ENCODE measurements around the gene THAP4.
A peak's percentile ranks its signal among the peaks of the same experiment; 100 is the strongest.

THAP4 gene

DNA sequence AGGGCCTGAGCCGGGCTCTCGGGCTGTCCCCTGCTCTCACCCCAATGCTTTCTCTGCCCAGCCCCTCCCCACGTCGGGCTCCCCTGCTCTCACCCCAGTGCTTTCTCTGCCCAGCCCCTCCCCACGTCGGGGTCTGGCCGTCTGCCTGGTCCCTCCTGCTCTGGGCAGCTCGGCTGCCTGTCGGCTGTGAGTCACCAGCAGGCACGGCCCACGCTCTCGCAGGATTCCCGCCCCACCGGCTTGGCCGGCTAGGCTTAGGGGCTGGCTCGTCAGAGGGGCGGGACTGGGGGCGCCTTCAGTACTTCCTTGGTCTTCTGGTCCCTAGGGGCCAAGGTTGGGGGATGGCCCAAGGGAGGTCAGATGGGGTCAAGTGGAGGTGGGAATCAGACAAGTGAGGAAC is 75.1 kb downstream of the THAP4 start:
- DNase-seq, result no peak

DNA sequence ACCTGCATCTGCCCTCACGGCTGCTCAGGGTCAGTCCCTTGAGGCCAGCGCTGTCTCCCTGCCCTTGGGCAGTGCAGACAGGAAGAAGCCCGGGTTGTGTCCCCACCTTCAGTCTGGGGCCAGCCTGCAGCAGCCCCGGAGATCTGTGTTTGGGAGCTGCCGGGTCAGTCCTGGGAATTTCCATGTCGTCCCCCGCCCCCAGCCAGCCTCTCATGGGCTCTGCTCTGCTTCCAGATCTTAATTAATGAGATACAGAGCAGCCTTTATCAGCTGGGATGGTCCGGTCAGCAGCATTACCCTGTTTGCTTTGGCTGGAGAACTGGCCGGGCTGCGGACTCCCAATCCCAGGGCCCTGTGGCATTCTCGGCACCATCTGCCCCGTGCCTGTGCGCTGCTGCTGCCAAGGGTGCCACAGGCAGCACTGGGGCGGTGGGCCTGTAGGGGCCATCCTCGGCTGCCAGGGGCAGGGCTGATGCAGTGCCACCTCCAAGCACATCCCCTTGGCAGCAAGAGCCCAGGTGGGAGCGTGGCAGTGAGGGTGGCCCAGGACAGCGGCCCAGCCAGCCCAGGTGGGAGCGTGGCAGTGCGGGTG is 76.0 kb downstream of the THAP4 start:
- DNase-seq, result no peak

DNA sequence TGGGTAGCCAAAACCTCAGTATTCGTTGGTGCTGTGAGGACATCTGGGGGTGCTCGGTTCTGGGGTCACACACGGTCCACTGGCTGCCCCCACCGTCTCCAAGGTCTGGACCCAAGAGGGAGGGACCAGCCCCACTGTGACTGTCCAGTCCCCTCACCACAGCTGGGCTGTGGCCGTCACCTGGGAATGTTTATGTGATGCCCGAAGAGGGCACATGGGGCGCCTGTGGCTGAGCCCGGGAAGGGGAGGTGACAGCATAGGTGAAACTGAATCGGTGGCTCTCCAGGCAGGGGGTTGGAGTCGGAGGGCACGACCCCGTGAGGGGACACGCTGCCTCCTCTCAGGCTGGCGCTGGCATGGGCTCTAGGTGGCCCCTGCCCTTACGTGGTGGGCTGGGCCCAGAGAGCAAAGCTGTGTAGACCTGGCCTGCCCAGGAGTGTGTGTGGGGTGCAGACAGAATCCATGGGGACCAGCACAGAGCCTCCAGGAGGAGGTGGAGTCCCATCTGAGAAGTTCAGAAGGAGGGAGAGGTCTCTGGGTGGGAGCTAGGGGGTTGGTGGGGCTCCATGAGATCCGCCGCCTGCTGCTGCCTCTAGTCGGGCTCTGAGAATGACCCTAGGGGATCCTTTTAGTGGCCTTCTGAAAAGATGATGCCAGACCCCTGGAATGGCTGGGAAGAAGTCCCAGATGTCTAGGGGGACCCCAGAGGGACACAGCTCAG is 76.6 kb downstream of the THAP4 start:
- DNase-seq, result no peak

DNA sequence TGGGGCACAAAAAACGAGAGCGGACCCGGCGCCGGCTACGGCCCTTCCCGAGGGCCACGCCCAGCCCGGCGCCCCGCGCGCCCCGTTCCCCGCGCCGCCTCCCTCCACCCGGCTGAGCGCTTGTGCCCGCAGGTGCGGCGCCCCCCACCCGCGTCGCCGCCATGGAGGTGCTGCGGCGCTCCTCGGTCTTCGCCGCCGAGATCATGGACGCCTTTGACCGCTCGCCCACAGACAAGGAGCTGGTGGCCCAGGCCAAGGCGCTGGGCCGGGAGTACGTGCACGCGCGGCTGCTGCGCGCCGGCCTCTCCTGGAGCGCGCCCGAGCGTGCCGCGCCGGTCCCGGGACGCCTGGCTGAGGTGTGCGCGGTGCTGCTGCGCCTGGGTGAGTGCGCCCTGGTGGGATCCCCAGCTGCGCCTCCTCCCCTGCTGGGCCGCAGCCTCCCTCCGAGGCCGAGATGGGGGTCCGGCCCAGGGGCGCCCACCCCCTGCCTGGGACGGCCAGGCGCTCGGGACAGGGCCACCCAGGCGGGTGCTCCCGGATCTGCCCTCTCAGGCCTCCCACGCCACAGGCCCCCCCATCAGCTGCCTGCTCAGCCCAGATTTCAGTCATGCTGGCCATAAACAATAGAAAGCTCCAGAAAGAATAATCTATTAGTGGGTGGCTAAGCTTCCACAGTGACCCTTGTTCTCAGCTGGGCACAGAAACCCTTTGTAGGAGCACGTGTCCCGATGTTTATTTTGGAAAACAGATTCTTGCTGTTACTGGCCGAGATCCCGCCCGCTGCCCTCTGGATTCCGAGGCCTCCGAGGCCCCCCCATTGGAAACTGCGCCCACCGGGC is 77.4 kb downstream of the THAP4 start:
- DNase-seq, result peak; percentile 15

DNA sequence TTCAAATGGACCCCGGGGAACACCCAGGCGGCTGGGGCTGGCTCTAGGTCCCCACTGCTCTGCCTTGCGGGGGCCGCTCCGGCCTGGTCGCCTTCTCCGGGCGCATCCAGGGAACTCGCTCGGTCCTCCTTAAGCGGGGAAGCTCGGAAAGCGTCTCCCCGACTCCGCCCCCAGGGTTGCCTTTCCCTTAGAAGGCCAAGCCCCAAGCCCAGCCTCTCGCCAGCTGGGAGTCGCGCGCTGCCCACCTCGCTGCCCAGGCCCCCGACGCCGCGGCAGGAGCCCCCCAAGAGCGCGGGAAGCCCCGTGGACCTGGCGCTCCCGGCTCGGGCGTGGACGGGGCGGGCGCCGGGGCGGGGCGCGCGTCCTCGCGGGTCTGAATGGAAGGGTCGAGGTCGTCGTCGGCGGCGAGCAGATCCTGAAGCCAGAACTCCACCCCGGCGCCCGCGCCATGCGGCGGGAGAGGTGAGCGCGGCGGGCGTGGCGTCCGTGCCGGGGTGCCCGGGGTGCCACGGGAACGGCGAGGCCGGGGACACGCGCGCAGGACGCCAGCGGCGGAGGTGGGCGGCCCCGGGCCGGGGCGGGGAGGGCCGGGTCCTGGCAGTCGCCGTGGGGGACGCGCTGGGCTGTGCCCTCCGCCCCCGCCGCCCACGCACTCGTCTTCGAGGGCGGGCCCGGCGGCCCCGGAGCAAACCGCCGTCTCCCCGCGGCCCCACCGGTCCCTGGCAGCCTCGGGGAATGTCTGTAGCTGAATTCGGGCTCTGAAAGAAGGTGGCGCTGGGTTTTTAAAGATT is 78.2 kb downstream of the THAP4 start, which contains the start of gene BOK:
Gene BOK (plus strand): TSS at position 214 of the 791 bp plus-strand sequence. CDS start 739 bp downstream, outside the sequence.
- peak; percentile 42 for DNase-seq

DNA sequence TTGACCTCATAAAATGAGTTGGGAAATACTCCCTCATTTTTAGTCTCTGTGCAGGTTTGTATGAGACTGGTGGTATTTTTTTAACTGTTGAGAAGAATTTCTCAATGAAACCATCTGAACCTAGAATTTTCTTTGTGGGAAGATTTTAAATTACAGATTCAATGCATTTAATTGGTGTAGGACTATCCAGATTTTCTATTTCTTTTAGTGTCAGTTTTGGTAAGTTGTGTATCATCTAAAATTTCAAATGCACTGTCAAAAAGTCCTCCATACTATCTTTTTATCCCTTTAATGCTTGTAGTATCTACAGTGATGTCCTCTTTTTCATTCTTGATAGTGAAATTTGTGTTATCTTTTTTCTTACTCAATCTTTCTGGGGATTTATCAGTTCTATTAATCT is 80.2 kb downstream of the THAP4 start:
- DNase-seq, result no peak

DNA sequence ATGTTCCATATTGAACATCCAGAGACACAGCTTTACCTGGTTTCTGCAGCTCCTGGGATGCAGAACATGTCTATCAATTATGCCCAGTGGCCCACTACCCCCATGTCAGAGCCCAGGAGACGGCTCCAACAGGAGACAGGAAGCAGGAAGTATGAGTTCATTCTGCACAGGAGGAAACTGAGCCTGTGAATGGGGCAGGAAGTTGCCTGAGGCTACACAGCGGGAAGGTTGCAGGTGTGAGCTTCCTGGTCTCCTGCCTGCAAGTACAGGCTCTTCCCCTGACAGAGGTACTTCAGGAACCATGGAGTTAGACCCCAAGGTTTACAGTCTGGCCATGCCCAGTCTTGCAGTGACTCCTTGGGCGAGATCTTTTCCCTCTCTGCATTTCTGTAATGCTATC is 81.2 kb downstream of the THAP4 start:
- peak; percentile 69 for DNase-seq

DNA sequence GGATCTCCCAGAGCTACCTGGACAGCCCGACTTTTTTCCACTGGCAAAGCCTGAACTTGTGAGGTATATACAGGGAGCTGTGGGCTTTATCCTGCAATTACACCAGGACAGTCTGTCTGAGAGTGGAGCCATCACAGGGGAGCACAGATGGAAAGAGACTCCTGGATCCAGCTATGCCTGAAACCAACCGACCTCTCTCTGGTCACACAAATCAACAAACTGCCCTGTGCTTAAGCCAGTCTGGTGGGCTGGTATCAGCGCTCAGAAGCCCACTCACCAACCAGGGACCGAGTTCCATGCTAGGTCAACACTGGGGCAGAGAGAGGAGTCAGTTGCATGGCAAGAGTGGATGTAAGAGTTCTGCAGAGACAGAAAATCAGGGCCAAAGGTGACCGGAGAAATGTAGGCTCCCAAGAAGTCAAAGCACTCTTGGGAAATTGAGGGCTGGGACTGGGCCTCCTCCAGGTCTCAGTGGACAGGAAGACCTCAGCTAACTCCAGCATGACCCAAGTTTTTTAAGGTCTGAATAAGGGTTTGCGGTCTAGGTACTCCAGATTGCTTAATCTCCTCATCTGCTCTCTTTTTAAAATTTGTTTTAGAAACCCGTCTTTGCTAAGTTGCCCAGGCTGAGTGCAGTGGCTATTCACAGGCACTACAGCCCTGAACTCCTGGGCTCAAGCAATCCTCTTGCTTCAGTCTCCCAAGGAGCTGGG is 82.2 kb downstream of the THAP4 start:
- no peak for DNase-seq

DNA sequence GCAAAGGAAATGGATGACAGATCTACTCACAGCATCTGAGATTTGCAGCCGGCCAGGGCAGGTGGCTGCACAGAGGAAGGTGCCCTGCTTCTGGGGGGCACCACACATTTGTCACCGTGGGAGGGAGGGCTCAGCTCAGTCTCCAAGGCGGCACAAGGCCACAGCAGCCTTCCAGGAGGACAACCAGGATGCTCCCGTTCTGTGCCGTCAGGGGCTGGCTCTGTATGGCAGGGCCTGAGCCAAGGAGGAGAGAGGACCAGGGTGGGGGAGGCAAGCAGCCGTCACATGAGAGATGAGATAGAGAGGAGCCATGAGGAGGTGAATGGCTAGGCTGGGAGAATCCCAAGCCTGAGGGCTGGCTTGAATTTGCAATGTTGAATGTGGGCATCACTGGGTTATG is 83.0 kb downstream of the THAP4 start:
- no peak for DNase-seq

DNA sequence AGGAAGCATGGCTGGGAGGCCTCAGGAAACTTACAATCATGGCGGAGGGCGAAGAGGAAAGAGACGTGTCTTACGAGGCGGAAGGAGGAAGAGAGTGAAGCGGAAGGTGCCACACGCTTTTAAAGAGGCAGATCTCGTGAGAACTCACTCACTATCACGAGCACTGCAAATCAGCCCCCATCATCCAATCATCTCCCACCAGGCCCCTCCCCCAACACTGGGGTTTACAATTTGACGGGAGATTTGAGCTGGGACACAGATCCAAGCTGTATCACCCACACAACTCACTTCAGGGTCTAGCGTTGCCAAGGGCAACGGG is 83.5 kb downstream of the THAP4 start:
- DNase-seq, result no peak

DNA sequence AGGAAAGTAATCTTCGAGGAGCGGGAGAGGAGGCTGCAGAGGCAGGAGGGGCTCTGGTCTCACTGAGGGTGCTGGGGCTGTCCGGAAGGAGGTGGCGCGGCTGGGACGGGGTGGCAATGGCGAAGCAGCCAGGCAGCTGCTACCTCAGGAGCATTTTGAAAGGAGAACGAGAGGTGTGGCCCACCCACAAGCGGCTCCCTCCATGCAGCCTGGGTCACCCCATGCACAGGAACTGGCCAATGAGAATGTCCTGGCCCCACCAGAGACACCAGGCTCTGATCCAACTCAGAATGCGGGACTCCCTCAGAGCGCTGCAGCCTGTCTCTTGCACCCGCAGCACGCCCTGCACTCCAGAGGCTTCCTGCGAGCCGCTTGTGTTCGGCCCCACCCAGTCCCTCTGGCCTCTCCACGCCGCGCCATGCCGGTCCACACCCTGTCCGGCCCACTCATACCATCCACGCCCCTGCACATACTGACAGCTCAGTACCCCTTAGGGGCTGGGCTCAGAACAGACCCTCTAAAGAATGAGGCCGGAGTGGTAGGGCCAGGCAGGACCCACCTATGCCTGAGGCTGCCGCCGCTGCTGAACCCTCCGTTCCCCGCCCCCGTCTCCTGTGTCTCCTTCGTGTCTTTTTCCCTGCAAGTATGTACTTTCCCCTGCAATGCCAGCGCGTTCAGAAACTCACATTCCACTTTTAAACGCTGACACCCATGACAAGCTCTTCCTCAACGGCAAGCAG is 84.8 kb downstream of the THAP4 start:
- DNase-seq, result no peak

DNA sequence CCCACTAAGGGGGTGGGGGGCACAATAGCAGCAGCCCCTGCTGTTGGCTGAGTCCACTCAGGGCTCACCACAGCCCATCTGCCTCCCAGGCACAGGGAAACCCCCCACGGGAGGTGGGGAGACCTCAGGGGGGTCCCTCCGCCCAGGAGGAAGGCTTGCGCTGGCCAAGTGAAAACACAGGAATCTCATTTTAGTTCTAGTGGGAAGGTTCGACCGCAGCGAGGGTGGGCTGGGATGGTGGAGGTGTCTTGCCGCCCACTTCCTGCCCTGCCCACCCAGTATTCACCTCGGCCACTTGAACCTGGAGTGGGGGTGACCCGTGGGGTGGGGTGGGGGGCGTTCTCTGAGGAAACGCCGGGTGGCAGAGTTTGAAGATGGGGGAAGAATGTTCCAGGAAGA is 85.4 kb downstream of the THAP4 start:
- DNase-seq, result no peak

DNA sequence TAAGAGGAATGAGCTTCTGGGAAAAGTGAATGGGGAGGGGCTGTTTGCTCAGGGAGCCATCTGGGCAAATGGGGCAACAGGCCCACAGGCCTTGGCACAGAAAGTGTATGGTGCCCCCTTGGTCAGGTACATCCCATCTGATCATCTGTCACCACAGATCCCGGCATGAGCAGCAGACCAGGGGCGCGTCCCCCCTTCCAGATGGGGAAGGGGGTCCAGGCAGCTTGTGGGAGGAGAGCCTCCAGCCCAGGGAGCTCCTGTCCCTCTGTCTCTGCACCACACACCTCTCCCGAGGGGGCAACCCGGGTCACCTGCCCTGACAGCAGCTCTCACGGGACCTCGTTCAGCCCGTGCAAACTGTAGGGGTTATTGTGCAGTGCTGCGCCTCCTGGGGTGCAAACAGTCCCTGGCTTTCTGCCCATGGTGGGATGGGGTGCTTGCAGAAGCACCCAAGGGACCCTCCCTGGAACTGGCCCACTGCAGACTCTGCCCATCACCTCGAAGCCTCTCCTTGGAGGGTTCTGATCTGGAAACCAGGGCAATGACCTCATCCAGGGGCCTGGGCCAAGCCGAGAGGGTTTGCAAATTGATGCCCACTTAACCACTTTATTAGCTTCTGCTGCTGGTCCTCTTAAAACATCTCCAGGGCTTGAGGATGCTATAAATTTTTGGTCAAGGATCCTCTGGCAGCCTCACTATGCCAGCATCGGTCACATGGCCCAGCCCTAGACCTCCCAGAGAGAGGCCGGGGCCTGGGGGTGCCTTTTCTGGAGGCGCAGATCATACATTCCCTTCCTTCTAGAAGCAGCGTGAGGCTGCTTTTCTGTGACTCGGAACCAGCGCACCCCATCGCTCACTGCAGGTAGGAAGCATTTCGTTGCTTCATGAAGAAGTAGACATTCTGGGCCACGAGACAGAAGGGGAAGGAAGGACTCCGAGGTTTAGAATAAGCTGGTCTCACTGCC is 86.1 kb downstream of the THAP4 start:
- peak; percentile 44 for DNase-seq

DNA sequence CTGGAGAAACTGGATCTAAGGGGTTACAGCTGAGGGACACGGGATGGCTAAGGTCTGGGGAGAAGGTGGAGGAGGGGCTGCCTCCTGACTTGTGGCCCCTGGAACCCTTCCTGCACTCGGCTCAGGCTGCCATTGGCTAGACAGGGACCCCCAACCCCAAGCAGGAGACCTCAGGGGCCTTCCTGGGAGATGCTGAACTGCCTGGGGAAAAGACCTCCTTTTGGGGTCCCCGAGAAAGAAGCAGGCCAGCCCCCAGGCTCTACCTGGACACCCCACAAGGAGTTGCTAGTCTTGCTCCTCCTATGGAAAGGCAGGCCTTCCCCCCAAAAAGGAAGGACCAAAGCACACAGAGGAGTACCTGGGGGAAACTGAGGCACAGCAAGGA is 88.5 kb downstream of the THAP4 start:
- DNase-seq, result no peak

DNA sequence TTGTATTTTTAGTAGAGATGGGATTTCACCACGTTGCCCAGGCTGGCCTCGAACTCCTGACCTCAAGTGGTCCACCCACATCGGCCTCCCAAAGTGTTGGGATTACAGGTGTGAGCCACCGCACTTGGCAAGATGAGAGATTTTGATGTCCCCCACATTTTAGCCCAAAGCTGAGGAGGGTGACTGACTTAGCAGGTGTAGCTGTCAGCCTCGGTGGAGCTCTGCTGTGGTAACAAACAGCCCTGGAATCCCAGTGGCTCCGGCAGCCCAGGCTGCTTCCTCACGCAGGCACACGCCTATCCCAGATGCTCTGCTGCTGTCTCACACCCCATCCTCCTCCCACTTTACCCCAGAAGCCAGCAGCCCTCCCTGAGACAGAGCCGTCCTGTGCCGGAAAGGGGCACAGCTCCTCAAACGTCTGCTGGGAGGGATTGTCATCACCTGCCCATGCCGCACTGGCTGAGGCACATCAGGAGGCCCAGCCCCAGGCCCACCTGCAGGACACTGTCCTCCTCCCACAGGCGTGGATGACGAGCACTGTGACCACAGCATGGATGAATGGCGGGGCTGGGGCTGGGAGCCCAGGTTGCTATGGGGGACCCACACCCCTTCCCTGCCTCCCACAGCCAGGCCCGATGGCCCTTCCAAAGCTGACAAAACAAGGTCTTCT is 89.0 kb downstream of the THAP4 start:
- no peak for DNase-seq

DNA sequence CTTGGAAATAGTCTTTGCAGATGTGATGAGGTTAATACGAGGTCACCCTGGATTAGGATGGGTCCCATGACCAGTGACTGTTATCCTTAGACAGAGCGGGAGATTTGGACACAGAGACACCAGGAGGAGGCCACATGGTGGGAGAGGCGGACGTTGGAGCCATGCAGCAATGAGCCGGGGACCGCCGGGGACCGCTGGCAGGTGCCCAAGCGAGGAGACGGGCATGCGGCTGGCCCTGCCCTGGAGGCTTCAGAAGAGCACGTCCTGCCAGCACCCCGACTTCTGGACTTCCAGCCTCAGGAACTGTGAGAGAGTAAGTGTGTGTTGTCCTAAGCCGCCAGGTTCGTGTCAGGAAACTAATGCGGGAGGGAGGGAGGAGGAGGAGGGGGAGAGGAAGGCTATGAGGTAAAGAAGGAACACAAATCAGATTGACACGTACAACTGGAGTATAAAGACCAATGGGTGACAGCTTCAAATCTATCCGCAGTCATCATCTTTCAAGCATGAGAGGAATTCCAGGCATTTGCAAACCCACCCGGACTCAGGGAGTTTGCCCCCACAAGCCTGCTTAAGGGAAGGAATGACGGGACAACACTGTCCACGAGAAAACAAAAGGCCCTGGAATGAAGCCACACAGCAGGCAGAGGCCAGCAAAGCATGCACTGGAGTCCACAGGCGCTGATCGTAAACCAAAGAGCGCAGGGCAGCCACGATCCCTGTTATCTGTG is 90.0 kb downstream of the THAP4 start:
- DNase-seq, result peak; percentile 16

DNA sequence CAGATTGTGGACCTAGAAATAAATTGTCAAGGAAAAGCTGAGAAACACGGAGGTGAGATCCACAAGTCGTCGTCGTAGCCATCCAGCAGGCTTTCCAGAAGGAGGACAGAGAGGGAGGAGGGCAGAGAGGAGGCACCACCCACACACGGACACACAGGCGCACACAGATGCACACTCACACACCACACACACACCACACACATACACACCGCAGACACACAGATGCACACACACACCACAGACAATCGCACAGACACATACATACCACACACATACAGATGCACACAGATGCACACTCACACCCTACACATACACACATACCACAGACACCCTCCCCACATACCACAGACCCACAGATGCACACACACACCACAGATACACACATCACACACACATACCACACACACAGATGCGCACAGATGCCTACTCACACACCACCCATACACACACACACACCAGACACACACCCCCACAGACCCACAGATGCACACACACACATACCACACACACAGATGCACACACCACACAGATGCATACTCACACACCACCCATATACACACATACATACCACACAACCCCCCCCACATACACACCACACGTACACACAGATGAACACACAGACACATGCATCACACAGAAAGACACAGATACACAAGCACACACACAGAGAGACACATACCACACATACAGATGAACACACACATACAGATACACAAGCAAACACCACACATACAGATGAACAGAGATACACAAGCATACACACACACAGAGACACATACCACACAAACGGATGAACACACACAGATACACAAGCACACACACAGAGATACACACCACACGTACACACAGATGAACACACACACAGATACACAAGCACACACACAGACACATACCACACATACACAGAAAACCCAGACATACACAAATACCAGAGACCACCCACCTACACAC is 91.2 kb downstream of the THAP4 start:
- no peak for DNase-seq

DNA sequence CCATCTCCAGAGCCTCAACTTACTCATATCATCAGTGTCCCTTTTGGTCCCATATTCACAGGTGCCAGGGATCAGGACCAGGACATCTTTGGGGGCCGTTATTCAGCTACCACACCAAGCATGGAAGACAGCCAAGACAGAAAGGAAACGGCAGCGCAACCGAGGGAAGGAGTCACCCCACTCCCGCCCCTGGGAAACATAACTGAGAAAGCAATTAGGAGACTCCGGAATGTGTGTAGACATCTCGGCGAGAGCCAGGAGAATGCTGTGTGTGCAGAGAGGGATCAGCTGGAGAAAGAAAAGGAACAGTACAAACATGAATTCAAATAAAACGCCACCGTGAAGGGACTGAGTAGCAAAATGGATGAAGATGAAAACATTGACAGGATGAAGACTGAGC is 91.9 kb downstream of the THAP4 start:
- peak; percentile 3 for DNase-seq
